ENCODE results near the gene WDFY4.

Gene WDFY4

GRCh38 chr10:48769706-48770435 is 85.2 kb downstream of the WDFY4 start:
- DNase-seq (ENCODE audit: low read depth in 1 of 2, low spot score in 1 of 2), result no peak

- no peak for DNase-seq (ENCODE audit: low read depth in 1 of 2, low spot score in 1 of 2)
These were observed 86.0 kb downstream of the WDFY4 start for GRCh38 chr10:48770561-48771089.

- DNase-seq (ENCODE audit: low read depth in 1 of 2, low spot score in 1 of 2), result no peak
These were observed 86.6 kb downstream of the WDFY4 start for GRCh38 chr10:48771234-48771633.

GRCh38 chr10:48772059-48772458 is 87.4 kb downstream of the WDFY4 start:
- DNase-seq (ENCODE audit: low read depth in 1 of 2, low spot score in 1 of 2), result no peak

- no peak for DNase-seq (ENCODE audit: low read depth in 1 of 2, low spot score in 1 of 2)
These were observed 88.9 kb downstream of the WDFY4 start for GRCh38 chr10:48773580-48773979.

- no peak for DNase-seq (ENCODE audit: low read depth in 1 of 2, low spot score in 1 of 2)
These were observed 89.9 kb downstream of the WDFY4 start for GRCh38 chr10:48774416-48775205.

- DNase-seq (ENCODE audit: low read depth in 1 of 2, low spot score in 1 of 2), result no peak
These were observed 90.5 kb downstream of the WDFY4 start for GRCh38 chr10:48775206-48775517.

GRCh38 chr10:48776005-48776522 is 91.4 kb downstream of the WDFY4 start:
- no peak for DNase-seq (ENCODE audit: low read depth in 1 of 2, low spot score in 1 of 2)

- no peak for DNase-seq (ENCODE audit: low read depth in 1 of 2, low spot score in 1 of 2)
These were observed 91.9 kb downstream of the WDFY4 start for GRCh38 chr10:48776528-48776927.

- DNase-seq (ENCODE audit: low read depth in 1 of 2, low spot score in 1 of 2), result no peak
These were observed 92.4 kb downstream of the WDFY4 start for GRCh38 chr10:48777110-48777509.

- no peak for DNase-seq (ENCODE audit: low read depth in 1 of 2, low spot score in 1 of 2)
These were observed 93.7 kb downstream of the WDFY4 start for GRCh38 chr10:48778193-48778857.

GRCh38 chr10:48779077-48779476 is 94.4 kb downstream of the WDFY4 start:
- DNase-seq (ENCODE audit: low read depth in 1 of 2, low spot score in 1 of 2), result no peak

- DNase-seq (ENCODE audit: low read depth in 1 of 2, low spot score in 1 of 2), result no peak
These were observed 95.0 kb downstream of the WDFY4 start for GRCh38 chr10:48779546-48780152.

- DNase-seq (ENCODE audit: low read depth in 1 of 2, low spot score in 1 of 2), result no peak
These were observed 95.7 kb downstream of the WDFY4 start for GRCh38 chr10:48780341-48780740.

- DNase-seq (ENCODE audit: low read depth in 1 of 2, low spot score in 1 of 2), result no peak
These were observed 97.7 kb downstream of the WDFY4 start for GRCh38 chr10:48782386-48782785.

GRCh38 chr10:48784031-48784430 is 99.4 kb downstream of the WDFY4 start:
- DNase-seq (ENCODE audit: low read depth in 1 of 2, low spot score in 1 of 2), result no peak

GRCh38 chr10:48785796-48786195 is 101.1 kb downstream of the WDFY4 start:
- no peak for DNase-seq (ENCODE audit: low read depth in 1 of 2, low spot score in 1 of 2)

GRCh38 chr10:48786606-48787282 is 102.1 kb downstream of the WDFY4 start:
- DNase-seq (ENCODE audit: low read depth in 1 of 2, low spot score in 1 of 2), result no peak

- DNase-seq (ENCODE audit: low read depth in 1 of 2, low spot score in 1 of 2), result no peak
These were observed 103.9 kb downstream of the WDFY4 start for GRCh38 chr10:48788554-48788953.
